Spleen (tissue), 7 donors: Measurements from ENCODE around the gene BNIP2.

Experiments
- POLR2A ChIP-seq, 3 donors: fragments of 450-650 bp; IDR thresholded peaks; one replicate each; pipeline ENCODE4 v1.5.1; 2017; ENCODE audit warnings: antibody characterized with exemption in 3 of 3, mild to moderate bottlenecking in 1 of 3
- POLR2AphosphoS5 ChIP-seq, 3 donors: sonication (generic); formaldehyde crosslinking; IDR thresholded peaks; one replicate each; pipeline ENCODE4 v1.5.1; 2017; ENCODE audit warnings: antibody characterized with exemption in 3 of 3
- TF ChIP-seq, protein P1 (sequence below), 11 experiments: fragments of 200-600 bp in 7 of 11; fragments of 450-650 bp in 4 of 11; sonication (generic) in 4 of 11; IDR thresholded peaks in 8 of 11; conservative IDR thresholded peaks in 3 of 11; 1 replicate in 7 of 11; 2 replicates in 4 of 11; pipeline versions ENCODE4 v1.4.0 to v1.8.0; 2016 to 2021; ENCODE audit warnings: antibody characterized with exemption in 11 of 11, inconsistent platforms in 4 of 11, mild to moderate bottlenecking in 1 of 11
- donor health status: DM: no; HTN: no; CAD: no; lungs with moderate emphysema.
- donor health status: DM: no; HTN: no; CAD: no.
- donor health status: DM: no; HTN: no; CAD: no.

DNA sequence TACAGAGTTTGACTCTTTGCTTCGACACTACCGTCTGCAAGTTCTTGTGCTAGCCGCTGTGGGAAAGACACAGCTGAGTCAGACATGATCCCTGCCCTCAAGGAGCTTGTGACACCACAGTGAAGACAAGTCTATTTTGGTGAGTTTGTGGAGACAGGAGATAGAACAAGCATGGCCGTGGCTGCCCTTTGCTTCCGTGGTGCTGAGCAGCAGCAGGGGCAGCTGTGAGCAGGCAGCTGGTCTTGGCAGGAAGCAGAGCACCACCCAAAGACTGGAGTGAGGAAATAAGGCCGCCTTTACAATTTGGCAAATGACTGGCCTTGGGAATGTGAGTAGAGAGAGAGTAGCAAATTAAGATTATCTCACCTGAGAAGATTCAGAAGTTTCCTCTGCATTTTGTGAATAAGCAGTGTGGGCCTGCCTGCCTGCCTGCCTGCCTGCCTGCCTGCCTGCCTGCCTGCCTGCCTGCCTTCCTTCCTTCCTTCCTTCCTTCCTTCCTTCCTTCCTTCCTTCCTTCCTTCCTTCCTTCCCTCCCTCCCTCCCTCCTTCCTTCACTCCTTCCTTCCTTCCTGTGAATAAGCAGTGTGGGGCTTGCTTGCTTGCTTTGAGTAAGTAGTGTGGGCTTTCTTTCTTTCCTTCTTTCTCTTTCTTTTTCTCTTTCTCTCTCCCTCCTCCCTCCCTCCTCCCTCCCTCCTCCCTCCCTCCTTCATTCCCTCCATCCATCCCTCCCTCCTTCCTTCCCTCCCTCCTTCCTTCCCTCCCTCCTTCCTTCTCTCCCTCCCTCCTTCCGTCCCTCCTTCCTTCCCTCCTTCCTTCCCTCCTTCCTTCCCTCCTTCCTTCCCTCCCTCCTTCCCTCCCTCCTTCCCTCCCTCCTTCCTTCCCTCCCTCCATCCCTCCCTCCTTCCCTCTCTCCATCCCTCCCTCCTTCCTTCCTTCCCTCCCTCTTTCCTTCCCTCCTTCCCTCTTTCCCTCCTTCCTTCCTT, 79.1 kb downstream of the BNIP2 start:
- TF ChIP-seq, protein P1, sequence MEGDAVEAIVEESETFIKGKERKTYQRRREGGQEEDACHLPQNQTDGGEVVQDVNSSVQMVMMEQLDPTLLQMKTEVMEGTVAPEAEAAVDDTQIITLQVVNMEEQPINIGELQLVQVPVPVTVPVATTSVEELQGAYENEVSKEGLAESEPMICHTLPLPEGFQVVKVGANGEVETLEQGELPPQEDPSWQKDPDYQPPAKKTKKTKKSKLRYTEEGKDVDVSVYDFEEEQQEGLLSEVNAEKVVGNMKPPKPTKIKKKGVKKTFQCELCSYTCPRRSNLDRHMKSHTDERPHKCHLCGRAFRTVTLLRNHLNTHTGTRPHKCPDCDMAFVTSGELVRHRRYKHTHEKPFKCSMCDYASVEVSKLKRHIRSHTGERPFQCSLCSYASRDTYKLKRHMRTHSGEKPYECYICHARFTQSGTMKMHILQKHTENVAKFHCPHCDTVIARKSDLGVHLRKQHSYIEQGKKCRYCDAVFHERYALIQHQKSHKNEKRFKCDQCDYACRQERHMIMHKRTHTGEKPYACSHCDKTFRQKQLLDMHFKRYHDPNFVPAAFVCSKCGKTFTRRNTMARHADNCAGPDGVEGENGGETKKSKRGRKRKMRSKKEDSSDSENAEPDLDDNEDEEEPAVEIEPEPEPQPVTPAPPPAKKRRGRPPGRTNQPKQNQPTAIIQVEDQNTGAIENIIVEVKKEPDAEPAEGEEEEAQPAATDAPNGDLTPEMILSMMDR (IDR thresholded peaks at IDR 0.05 in 8 of 11, conservative IDR thresholded peaks at IDR 0.05 in 3 of 11) = no peak
- TF ChIP-seq POLR2A (IDR thresholded peaks at IDR 0.05) (no peak), POLR2AphosphoS5 (IDR thresholded peaks at IDR 0.05) (no peak)
